ENCODE data around the gene EBI3.
"Not testable (repeated sequence)": the region's sequence is repeated elsewhere in the genome, so short reads cannot be mapped to it uniquely, and the experiment has no call there.

Gene EBI3

DNA sequence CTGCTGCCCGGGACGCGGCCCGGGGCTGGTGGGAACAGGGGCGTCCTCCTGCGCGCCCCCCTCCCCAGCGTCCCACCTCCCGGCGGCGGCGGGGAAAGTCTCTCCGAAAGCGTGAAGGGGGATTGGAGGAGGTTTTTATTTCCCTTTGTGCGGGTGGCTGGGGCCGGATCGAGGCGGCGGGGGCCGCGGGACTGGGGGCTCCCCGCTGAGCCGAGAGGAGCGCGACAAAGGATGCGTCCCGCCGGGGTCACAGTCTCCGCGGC, 49.9 kb downstream of the EBI3 start:
- DNase-seq: no peak

DNA sequence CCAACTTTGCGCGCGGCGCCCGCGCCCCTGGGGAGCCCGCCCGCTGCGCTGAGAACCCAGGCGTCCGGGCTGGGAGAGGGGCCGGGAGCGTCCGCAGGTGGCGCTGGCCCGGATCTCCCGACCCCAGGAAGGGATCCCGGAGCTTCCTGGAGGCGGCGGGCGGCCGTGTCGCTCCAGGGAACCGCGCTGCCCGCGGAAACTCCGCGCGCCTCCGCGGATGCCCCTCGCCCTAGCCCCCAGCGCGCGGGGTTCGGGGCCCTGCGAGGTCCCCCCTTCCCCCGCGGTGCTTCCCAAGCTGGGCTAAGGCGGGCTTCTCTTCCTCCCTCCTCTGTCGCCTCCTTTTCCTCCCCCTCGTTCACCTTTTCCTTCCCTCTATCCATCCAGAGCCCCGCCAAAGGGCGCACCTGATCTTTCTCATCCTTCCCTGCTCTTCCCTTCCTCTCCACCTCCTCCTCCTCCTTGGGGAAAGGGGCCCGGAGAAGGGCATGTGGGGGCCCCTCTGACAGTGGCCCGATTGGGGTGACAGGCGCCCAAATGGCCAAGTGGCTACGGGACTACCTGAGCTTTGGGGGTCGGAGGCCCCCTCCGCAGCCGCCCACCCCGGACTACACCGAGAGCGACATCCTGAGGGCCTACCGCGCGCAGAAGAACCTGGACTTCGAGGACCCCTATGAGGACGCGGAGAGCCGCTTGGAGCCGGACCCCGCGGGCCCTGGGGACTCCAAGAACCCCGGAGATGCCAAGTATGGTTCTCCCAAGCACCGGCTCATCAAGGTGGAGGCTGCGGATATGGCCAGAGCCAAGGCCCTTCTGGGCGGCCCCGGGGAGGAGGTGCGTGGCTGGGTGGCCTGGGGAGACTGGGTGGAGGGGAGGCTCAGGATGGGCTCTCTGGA, 50.5 kb downstream of the EBI3 start:
- no peak for DNase-seq

DNA sequence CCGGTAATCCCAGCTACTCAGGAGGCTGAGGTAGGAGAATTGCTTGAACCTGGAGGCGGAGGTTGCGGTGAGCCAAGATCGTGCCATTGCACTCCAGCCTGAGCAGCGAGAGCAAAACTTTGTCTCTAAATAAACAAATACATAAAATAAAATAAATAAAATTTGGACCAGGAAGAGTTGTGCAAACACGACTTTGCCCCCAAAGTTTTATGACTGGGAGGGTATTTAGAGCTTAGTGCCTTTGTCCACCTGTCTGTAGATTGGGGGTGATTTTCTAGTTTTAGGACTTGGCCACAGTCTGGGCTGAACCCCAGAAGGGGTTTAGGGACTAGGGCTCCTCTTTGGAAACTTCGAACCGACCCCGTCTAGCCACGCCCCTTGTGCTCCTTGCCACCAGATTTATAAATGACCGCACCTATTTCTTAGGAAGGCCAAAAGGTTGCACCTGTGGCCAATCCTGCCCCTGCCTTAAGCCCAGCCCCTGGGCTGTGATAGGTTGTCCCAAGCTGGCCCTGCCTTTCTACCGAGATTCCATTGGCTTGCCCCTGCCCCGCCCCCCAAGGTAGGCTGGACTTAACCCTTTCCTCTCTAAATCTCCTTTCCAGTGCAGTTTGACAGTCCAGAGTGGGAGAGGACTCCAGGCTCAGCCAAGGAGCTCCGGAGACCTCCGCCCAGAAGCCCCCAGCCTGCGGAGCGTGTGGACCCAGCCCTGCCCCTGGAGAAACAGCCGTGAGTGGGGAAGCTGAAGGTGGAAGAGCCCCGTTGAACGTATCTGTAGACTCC, 55.0 kb downstream of the EBI3 start:
- no peak for DNase-seq

DNA sequence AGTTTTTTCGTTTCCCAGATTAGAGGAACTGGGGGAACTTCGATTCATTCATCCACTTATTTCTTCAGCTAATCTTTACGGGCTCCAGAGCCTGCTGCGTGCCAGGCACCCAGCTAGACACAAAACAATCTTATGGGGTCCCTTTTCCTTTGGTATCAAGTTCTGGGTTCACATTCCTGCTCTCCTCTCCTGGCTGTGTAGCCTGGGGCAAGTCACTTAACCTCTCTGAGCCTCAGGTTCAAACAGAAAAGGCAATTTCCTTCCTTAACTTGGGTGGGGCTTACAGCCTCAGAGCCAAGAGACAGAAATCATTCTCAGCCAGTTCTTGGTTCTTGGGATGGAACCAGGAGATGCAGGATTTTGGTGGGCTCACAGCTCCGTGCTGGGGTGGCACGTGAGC, 55.7 kb downstream of the EBI3 start:
- DNase-seq: no peak

DNA sequence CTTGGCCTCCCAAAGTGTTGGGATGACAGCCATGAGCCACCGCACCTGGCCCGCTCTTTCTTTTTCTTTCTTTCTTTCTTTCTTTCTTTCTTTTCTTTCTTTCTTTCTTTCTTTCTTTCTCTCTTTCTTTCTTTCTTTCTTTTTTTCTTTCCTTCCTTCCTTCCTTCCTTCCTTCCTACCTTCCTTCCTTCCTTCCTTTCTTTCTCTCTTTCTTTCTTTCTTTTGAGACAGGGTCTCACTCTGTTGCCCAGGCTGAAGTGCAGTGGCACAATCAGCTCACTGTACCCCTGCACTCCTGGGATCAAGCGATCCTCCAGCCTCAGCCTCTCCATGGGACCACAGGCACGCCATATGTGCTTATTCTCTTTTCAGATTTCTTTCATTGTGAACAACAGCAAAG, 56.8 kb downstream of the EBI3 start:
- not testable (repeated sequence) for DNase-seq
